ENCODE data around the gene EPHA1.
"Not testable (repeated sequence)": the region's sequence is repeated elsewhere in the genome, so short reads cannot be mapped to it uniquely, and the experiment has no call there.

Gene EPHA1

DNA sequence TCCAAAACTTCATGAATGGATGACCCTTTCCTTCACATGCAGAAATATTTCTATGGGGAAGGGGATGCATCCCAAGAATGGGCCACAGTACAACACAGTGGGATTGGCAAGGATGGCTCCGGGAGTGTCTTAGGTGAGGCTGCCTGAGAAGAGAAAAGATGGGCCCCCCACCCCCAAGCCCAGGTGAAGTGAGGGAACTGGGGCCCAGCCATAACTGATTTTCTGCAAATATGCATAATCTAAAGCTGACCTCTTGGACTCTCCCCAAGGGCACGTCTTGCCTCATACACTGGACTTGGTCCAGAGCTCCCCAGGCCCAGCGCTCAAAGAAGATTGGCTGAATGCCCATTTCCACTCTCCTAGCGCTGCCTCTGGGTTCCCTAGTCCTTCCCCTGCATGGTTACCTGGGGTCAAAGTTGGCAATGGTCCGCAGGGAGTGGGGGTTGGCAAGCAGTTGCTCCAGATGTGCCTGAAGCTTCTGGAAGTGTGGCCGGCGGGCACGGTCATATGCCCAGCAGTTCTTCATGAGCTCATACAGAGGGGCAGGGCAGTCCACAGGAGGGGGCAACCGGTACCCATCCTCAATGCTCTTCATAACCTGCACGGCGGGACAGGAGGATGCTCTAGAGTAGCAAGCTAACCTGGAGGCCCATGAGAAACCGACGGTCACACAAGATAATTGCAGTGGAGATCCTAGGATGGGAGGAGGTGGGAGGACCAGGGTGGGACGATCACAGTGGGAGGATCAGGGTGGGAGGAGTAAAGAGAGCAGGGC lies 15.2 kb downstream of the EPHA1 start:
- no peak overlapping the region for H3K4me2 ChIP-seq (ENCODE audit: low read depth, low read length)
- H3K4me1 ChIP-seq (ENCODE audit: low read length) = no peaks in the 10 kb centered on the region
- H3K79me2 ChIP-seq (ENCODE audit: low read length) = no peaks in the 10 kb centered on the region
- no peak overlapping the region for H3K9ac ChIP-seq (ENCODE audit: low read length)
- no peak overlapping the region for H3K27ac ChIP-seq (ENCODE audit: low read length)
- no peaks in the 10 kb centered on the region for H3K36me3 ChIP-seq (replicated peaks; ENCODE audit: insufficient read depth, low read length)
- 0 out of 2 replicates have a peak, but pooled peaks cover 6% of the 10 kb centered on the region for H3K27me3 ChIP-seq (replicated peaks; ENCODE audit: insufficient read depth, low read length)
- H3F3A ChIP-seq (ENCODE audit: insufficient read depth, low read length) = no peaks in the 10 kb centered on the region
- no peak overlapping the region for H2AFZ ChIP-seq (ENCODE audit: low read length)
- no peaks in the 10 kb centered on the region for H4K20me1 ChIP-seq (ENCODE audit: insufficient read depth, low read length)
- H3K9me3 ChIP-seq (replicated peaks; ENCODE audit: insufficient read depth, low read length) = no peaks in the 10 kb centered on the region
- no peaks in the 10 kb centered on the region for H3K9me2 ChIP-seq (replicated peaks; ENCODE audit: insufficient read depth, low read length)
- no peak for DNase-seq
- no peak overlapping the region for H3K4me3 ChIP-seq (ENCODE audit: low read length)
- TF ChIP-seq EZH2phosphoT487 (IDR thresholded peaks at IDR 0.05; ENCODE audit: low read length) (no peak), EZH2 (optimal IDR thresholded peaks at IDR 0.05; ENCODE audit: low read depth, low read length) (no peak)
- TF ChIP-seq, protein P1, sequence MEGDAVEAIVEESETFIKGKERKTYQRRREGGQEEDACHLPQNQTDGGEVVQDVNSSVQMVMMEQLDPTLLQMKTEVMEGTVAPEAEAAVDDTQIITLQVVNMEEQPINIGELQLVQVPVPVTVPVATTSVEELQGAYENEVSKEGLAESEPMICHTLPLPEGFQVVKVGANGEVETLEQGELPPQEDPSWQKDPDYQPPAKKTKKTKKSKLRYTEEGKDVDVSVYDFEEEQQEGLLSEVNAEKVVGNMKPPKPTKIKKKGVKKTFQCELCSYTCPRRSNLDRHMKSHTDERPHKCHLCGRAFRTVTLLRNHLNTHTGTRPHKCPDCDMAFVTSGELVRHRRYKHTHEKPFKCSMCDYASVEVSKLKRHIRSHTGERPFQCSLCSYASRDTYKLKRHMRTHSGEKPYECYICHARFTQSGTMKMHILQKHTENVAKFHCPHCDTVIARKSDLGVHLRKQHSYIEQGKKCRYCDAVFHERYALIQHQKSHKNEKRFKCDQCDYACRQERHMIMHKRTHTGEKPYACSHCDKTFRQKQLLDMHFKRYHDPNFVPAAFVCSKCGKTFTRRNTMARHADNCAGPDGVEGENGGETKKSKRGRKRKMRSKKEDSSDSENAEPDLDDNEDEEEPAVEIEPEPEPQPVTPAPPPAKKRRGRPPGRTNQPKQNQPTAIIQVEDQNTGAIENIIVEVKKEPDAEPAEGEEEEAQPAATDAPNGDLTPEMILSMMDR (IDR thresholded peaks at IDR 0.05; ENCODE audit: low read length) = no peak

DNA sequence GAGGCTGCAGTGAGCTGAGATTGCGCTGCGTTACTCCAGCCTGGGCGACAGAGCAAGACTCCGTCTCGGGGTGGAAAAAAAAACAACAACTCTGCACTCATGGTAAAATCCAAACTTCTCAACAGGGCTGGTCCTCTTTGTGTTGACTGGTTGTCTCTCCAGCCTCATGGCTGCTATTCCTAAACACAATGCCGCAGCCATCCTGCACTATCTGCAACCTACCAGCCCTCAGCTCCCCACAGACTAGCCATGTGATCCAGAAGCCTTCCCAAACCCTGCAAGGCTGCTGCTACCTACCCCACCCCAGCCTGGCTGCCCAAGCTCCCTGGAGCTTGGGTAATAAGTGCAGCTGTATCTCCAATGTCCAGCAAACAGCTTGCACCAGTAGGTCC lies 15.8 kb downstream of the EPHA1 start:
- no peaks in the 10 kb centered on the region for H3K36me3 ChIP-seq (replicated peaks; ENCODE audit: insufficient read depth, low read length)
- no peak overlapping the region for H3K27ac ChIP-seq (ENCODE audit: low read length)
- TF ChIP-seq EZH2 (optimal IDR thresholded peaks at IDR 0.05; ENCODE audit: low read depth, low read length) (no peak), EZH2phosphoT487 (IDR thresholded peaks at IDR 0.05; ENCODE audit: low read length) (no peak)
- TF ChIP-seq, protein P1 (IDR thresholded peaks at IDR 0.05; ENCODE audit: low read length) = no peak
- no peak overlapping the region for H3K4me2 ChIP-seq (ENCODE audit: low read depth, low read length)
- H3K9me2 ChIP-seq (replicated peaks; ENCODE audit: insufficient read depth, low read length) = no peaks in the 10 kb centered on the region
- DNase-seq = no peak
- H3K4me3 ChIP-seq (ENCODE audit: low read length) = no peak overlapping the region
- H2AFZ ChIP-seq (ENCODE audit: low read length) = no peak overlapping the region
- H3K79me2 ChIP-seq (ENCODE audit: low read length) = no peaks in the 10 kb centered on the region
- H4K20me1 ChIP-seq (ENCODE audit: insufficient read depth, low read length) = no peaks in the 10 kb centered on the region
- H3K4me1 ChIP-seq (ENCODE audit: low read length) = no peaks in the 10 kb centered on the region
- no peak overlapping the region for H3K9ac ChIP-seq (ENCODE audit: low read length)
- H3K27me3 ChIP-seq (replicated peaks; ENCODE audit: insufficient read depth, low read length) = 0 out of 2 replicates have a peak, but pooled peaks cover 6% of the 10 kb centered on the region
- H3K9me3 ChIP-seq (replicated peaks; ENCODE audit: insufficient read depth, low read length) = no peaks in the 10 kb centered on the region
- no peaks in the 10 kb centered on the region for H3F3A ChIP-seq (ENCODE audit: insufficient read depth, low read length)

DNA sequence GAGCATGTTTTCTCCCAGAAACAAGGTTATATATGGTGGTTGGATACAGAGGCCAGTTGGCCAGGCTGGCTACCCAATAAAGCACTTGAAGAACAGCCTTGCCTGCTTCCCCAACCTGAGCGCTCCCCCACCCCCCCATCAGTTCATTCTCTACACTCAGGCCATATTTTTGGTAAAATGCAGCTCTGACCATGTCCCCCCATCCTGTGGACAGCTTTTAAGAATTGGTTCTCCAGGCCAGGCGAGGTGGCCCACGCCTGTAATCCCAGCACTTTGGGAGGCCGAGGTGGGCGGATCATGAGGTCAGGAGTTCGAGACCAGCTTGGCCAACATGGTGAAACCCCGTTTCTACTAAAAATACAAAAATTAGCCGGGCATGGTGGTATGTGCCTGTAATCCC lies 16.2 kb downstream of the EPHA1 start:
- H3K36me3 ChIP-seq (replicated peaks; ENCODE audit: insufficient read depth, low read length); H3K4me1 ChIP-seq (ENCODE audit: low read length); H3K4me2 ChIP-seq (ENCODE audit: low read depth, low read length); H2AFZ ChIP-seq (ENCODE audit: low read length); H3F3A ChIP-seq (ENCODE audit: insufficient read depth, low read length); H3K4me3 ChIP-seq (ENCODE audit: low read length); H4K20me1 ChIP-seq (ENCODE audit: insufficient read depth, low read length); H3K9me2 ChIP-seq (replicated peaks; ENCODE audit: insufficient read depth, low read length); H3K27ac ChIP-seq (ENCODE audit: low read length); H3K9ac ChIP-seq (ENCODE audit: low read length); H3K27me3 ChIP-seq (replicated peaks; ENCODE audit: insufficient read depth, low read length); H3K9me3 ChIP-seq (replicated peaks; ENCODE audit: insufficient read depth, low read length); DNase-seq; H3K79me2 ChIP-seq (ENCODE audit: low read length): not testable (repeated sequence)
